Measurements from ENCODE around the gene GPR155.
"Not testable (repeated sequence)": the region's sequence is repeated elsewhere in the genome, so short reads cannot be mapped to it uniquely, and the experiment has no call there.

The GPR155 gene

DNA sequence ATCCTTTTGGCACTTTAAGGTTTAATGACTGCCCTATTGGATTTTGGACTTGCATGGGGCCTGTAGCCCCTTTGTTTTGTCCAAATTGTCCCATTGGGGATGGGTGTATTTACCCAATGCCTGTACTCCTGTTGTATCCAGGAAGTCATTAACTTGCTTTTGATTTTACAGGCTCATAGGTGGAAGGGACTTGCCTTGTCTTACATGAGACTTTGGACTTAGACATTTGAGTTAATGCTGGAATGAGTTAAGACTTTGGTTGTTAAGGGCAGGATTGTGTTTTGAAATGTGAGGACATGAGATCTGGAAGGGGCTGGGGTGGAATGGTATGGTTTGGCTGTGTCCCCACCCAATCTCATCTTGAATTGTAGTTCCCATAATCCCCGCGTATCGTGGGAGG, 96.5 kb downstream of the GPR155 start:
- H3K9me3 Mint-ChIP-seq; H3K4me3 Mint-ChIP-seq; H3K27ac Mint-ChIP-seq; DNase-seq (ENCODE audit: low spot score); H3K27me3 Mint-ChIP-seq (ENCODE audit: low read depth): not testable (repeated sequence)
- Mint-ChIP-seq H3K36me3 (ENCODE audit: low read depth) (peaks cover 39% of the 10 kb centered on the region), H3K4me1 (ENCODE audit: low read depth) (peaks cover 23% of the 10 kb centered on the region)

DNA sequence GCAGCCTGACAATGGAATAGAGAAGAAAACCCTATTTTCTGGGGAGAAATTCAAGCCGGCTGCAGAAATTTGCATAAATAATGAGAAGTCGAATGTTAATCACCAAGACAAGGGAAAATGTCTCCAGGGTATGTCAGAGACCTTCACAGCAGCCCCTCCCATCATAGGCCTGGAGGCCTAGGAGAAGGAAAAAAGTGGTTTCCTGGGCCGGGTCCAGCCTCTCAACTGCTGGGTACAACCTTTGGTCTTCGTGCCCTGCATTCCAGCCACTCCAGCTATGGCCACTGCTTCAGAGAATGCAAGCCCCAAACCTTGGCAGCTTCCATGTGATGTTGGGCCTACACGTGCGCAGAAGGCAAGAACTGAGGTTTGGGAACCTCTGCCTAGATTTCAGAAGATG, 97.3 kb downstream of the GPR155 start:
- no peak for DNase-seq (ENCODE audit: low spot score)
- no peak overlapping the region for H3K27ac Mint-ChIP-seq
- H3K36me3 Mint-ChIP-seq (ENCODE audit: low read depth) = peaks cover 39% of the 10 kb centered on the region
- H3K4me3 Mint-ChIP-seq = no peak overlapping the region
- no peaks in the 10 kb centered on the region for H3K9me3 Mint-ChIP-seq
- H3K27me3 Mint-ChIP-seq (ENCODE audit: low read depth) = no peaks in the 10 kb centered on the region
- H3K4me1 Mint-ChIP-seq (ENCODE audit: low read depth) = peaks cover 21% of the 10 kb centered on the region

DNA sequence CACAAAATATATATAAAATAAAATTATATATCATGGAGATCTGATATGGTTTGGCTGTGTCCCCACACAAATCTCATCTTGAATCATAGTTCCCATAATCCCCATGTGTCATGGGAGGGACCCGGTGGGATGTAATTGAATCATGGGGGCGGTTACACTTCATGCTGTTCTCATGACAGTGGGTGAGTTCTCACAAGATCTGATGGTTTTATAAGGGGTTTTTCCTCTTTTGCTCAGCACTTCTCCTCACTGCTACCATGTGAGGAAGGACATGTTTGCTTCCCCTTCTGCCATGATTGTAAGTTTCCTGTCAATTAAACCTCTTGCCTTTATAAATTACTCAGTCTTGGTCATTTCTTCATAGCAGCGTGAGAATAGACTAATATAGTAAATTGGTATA, 98.1 kb downstream of the GPR155 start:
- not testable (repeated sequence) for DNase-seq (ENCODE audit: low spot score); H3K9me3 Mint-ChIP-seq; H3K4me3 Mint-ChIP-seq; H3K27ac Mint-ChIP-seq; H3K27me3 Mint-ChIP-seq (ENCODE audit: low read depth)
- peaks cover 41% of the 10 kb centered on the region for H3K36me3 Mint-ChIP-seq (ENCODE audit: low read depth)
- peaks cover 16% of the 10 kb centered on the region for H3K4me1 Mint-ChIP-seq (ENCODE audit: low read depth)

DNA sequence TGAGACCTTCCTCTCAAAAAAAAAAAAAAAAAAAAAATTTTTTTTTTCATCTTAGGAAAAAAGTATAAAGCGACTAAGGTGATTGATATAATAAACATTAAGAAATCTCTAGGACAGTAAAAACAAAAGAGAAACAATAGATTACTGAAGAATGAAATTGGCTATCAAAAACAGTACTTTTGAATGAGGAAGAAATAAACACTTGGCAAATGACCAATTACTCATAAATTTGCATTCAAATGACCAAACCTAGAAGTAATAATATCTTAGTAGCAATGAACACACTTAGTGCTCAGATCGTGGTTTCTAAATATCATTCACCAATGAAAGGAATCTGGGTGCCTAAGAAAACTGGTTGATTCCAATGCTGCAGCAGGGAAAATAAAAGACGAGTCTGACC, 101.6 kb downstream of the GPR155 start:
- Mint-ChIP-seq H3K36me3 (ENCODE audit: low read depth) (peaks cover 27% of the 10 kb centered on the region), H3K4me1 (ENCODE audit: low read depth) (peaks cover 3% of the 10 kb centered on the region), H3K4me3 (no peak overlapping the region), H3K9me3 (no peaks in the 10 kb centered on the region), H3K27me3 (ENCODE audit: low read depth) (no peaks in the 10 kb centered on the region), H3K27ac (no peak overlapping the region)
- no peak for DNase-seq (ENCODE audit: low spot score)

DNA sequence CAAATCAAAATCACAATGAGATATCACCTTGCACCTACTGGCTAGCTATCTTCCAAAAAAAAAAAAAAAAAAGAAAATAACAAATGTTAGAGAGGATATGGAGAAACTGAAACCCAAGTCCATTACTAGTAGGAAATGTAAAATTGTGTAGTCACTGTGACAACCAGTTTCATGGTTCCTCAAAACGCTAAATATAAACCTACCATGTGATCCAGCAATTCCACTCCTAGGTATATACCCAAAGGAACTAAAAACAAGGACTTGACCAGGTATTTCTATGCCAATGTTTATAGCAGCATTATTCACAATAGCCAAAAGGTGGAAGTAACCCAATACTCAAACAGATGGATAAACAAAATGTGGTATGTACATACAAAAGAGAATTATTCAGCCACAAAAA, 103.0 kb downstream of the GPR155 start:
- Mint-ChIP-seq H3K9me3 (no peaks in the 10 kb centered on the region), H3K4me1 (ENCODE audit: low read depth) (peaks cover under 1% of the 10 kb centered on the region), H3K27me3 (ENCODE audit: low read depth) (no peaks in the 10 kb centered on the region), H3K27ac (no peak overlapping the region), H3K4me3 (no peak overlapping the region), H3K36me3 (ENCODE audit: low read depth) (peaks cover 26% of the 10 kb centered on the region)
- DNase-seq (ENCODE audit: low spot score) = no peak
